OCI-LY3 (cell line): Measurements from ENCODE around the gene EYA4.

Experiments
- CTCF ChIP-seq: fragments of 200-600, 300-600 bp; sonication (generic); IDR thresholded peaks from 2 replicates; pipeline ENCODE4 v1.5.1; 2014; ENCODE audit warnings: antibody characterized with exemption, low read length, low read depth
- EZH2phosphoT487 ChIP-seq: fragments of 200-600 bp; shearing (Covaris generic); IDR thresholded peaks from 2 replicates; pipeline ENCODE4 v1.6.1; 2018; ENCODE audit warnings: antibody characterized with exemption, mixed run types, low read depth

- TF ChIP-seq EZH2phosphoT487, result no peak
- no peak for TF ChIP-seq CTCF
Observed at GRCh38 chr6:133404151-133404550, 163.0 kb downstream of the EYA4 start.
